ENCODE results near the gene GTSE1.

The GTSE1 gene

DNA sequence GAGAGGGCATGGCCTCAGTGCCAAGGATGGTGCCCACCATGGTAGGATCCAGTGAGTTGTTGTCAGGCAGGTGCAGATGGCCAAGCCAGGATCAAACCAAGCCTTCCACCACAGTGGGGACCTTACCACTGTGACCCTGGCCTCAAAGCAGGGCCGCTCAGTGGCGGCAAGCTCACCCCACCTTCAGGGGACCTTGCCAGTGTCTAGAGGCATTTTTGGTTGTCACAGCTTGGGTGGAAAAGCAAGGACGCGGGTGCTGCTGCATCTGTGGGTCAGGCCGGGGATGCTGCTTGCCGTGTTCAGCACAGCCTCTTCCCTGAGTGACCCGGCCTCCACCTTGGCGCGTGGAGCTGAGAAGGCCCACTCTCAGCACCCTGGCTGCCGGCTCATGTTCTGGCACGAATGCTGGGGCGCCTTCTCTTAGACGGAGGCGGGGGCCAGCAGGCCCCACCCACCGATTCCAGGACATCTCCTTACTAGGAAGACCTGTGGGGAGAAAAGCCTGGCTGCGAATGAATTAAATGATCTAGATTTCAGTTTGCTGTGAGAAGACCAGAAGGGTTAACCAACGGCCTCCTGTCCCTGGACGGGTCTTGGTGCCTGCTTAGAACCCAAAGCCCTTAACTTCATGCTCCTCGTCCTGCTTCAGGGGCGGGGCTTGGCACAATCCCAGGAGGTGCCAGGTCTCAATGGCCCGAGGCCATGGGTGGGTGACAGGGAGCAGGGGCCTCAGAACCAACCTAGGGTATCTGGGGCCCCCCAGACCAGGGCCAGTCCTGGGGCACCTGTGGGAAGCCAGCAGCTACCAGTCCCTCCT lies 57.7 kb downstream of the GTSE1 start:
- no peak for DNase-seq

DNA sequence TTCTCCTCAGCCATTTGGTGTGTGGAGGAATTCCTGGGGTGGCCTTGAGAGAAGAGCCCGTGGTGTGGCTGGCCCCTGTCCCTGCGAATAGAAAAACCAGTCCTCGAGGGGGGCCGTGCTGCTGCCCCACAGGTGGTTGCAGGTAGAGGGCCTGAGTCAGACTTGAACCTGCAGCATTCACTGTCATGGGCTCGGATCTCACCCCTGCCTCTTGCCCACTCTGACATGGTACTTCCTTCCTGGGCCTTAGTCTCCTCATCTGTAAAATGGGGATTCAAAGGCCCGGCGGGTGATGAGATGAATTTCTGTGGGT lies 58.3 kb downstream of the GTSE1 start:
- no peak for DNase-seq

DNA sequence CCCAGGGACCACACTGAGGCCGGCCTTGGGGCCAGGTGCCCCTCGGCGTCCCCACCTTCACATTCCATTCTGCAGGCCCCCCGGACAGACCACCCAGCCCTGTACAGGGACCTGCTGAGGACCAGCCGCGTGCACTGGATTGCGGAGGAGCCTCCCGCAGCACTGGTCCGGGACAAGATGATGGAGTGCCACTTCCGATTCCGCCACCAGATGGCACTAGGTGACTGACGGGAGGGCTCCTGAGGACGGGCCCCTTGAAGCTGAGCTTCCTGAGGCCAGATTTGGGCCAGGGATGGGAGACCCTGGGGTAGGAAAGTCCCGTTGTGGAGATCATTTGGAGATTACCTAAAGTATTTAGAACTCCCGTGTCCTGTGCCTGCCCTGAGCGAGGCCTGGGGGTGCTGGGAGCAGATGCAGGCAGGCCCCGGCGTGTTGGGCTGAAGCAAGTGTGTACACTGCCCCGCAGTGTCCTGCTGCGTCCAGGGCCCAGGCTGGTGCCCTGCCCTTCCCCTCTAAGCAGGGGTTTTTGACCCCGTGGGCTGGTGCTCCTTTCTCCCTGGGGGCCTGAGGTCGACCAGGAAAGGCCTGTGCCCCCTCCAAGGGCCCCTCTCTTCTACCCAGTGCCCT lies 58.8 kb downstream of the GTSE1 start:
- peak; percentile 55 for DNase-seq

DNA sequence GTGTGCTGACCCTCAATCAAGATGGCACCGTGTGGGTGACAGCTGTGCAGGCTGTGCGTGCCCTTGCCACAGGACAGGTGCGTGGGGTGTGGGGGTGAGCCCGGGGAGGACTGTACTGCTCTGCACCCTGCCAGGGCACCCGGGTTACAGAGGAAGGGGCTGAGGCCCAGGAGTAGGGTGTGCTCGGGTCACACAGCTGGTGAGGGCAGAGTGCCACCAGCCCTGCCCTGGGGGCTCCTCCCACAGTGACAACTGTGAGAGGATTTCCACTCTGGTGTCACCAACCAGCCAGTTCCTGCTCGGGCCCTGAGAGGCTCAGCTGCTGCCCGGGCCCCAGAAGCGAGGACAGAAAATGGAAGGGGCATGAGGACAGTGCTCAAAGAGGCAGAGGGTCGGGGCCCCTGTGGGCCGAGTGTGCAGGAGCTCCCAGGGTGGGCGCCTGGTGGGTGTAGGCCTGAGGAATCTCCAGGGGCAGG lies 59.4 kb downstream of the GTSE1 start:
- no peak for DNase-seq

DNA sequence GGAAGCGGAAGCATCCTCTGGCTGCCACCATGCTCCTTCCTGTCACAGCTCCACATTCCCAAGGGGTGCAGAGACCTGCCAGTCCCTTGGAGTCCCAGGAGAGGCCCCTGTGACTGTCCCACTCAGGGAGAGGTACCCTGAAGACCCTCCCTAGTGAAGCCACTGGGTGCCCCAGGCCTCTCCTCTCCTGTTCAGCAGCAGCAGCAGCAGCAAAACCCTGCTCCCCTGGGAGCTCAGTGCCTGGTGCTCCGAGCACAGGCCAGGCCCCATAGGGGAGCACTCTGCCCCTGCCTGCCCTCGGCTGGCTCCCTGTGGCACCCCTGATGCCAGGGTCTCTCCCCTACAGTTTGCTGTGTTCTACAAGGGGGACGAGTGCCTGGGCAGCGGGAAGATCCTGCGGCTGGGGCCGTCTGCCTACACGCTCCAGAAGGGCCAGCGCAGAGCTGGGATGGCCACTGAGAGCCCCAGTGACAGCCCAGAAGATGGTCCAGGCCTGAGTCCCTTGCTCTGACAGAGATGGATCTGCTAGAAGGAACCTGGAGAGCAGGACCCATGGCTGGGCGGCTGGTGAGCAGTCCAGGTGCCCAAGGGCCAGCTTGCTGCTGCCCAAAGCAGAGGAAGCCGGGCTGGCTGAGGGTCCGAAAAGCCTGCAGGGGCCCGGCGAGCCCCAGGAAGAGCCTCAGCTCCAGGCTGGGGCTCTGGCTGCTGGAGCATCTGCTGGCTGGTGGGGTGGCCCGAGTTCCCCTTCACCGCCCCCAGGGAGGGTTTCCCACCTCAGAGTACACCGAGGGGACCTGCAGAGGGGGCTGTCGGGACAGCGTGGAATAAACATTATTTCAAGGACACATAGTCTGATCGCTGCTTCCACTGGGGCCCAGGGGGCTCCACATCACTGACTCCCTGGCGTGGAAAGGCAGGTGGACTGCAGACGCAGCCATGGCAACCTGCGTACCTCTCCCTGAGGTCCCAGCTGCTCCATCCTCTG lies 60.1 kb downstream of the GTSE1 start:
- no peak for DNase-seq

DNA sequence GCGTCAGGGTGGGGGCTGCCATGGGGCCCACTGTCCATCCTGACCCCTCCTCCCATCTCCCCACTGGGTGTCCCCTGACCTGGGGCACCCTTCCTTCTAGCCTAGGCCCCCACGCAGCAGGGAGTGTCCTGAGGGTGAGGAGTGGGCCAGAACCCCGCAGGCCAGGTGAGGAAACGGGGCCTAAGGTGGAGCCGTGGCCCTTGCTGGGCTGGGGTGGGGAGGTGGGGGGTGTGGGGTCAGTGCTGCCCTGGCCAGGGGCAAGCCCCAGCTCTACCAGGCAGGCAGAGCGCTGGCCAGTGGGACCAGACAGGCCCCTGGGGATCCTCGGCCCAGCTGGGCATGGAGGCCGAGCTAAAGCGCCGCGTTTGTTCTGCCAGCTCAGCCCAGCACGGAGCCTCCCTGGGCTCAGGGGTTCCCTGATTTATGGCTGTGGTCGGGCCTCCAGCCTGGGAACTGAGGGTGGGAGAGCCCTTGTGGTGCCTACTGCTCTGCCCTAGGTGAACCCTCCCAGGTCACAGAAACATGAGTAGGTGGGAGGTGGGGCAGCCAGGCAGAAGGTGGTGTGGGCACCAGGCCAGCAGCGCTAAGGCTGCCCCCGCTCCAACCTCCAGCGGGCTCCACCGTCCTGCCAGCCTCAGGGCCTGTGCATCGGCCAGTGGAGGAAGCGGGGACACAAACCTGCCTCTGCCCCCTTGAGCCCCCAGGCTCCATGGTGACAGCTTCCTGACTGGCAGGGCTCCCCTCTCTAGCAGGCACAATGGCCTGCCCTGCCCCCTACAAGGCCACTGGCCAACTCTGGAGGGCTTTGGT lies 61.2 kb downstream of the GTSE1 start:
- DNase-seq, result no peak

DNA sequence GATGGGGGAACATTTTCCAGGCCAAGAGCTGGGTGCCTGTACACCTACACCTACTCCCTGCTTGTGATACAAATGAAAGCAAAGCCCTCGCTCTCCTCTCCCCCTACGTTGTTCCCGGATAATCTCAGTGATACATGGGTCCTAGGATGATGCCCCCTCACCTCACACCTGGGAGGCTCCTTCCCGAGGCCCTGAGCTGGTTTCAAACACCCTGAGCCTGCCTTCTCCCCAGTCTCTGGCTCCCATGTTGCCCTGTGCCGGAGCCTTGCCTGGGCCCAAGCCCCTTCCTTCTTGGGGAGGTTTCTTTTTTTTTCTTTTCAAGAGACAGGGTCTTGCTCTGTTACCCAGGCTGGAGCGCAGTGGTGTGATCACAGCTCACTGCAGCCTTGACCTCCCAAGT lies 62.1 kb downstream of the GTSE1 start:
- DNase-seq, result no peak

DNA sequence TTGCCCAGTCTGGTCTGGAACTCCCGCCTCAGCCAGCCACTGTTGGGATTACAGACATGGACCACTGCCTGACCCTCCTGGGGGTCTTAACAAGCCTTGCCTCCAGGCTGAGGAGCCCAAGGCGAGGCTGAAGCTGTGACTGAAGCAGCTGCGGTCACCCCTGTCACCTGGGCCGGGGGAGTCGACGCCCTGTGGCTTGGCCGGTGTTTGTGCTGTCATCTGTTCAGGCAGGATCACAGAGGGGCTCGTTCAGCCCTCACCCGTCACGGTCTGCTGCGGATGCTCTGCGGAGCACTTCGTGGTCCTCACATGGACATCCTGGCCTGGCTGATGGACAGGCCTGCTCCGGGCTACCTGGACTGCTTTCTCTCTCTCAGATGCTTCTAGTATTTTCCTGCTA lies 62.7 kb downstream of the GTSE1 start:
- DNase-seq, result no peak

DNA sequence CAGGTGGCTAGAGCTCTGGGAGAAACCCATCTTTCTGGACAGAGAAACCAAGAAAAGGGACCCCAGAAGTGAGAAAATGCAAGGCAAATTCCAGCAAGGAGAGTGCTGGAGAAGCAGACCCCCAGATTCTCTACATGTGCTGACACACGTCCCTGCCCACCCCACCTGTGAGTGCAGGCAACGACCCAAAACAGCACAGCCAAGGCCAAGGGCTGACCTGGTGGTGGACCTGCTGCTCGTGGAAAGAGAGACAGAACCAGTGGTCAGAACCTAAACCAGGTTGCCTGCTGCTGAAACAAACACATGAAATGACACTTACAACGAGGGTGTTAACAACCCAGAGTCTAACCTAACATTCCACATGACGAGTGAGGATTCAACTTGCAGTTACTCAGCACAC lies 63.4 kb downstream of the GTSE1 start:
- DNase-seq, result no peak

DNA sequence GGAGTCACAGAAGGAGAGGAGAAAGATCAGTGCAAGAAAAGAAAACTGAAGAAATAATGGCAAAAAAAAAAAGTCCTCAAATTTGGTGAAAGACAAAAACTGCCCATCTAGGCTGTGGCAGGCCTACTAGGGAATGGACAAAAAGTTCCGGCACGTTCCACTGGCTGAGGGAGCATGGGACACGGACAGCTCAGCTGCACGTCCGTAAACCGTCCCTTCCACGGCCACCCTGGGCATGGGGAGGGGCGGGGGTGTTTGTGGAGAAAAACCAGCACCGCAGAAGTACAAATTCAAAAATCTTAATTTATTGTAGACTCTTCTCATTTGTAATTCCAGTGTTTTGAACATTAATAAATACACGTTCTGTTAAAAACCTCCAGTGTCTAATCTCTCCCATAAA lies 64.2 kb downstream of the GTSE1 start:
- no peak for DNase-seq

DNA sequence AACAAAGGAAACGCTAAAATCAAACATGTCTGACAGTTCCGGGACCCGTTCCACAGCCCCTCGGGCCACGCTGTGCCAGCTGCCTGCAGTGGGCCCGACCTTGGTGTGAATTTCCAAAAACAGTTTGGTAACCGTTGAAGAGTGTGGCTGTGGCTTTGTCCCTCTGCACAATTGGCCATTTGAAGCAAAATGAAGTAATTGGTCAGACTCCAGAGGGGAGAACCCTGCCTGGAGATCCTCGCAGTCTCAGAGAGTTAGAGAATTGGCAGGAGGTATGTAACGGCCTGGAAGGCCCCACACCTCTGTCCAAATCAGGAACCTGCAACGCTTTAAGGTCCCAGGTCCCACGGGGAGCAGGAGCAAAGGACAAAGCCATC lies 65.1 kb downstream of the GTSE1 start:
- no peak for DNase-seq

DNA sequence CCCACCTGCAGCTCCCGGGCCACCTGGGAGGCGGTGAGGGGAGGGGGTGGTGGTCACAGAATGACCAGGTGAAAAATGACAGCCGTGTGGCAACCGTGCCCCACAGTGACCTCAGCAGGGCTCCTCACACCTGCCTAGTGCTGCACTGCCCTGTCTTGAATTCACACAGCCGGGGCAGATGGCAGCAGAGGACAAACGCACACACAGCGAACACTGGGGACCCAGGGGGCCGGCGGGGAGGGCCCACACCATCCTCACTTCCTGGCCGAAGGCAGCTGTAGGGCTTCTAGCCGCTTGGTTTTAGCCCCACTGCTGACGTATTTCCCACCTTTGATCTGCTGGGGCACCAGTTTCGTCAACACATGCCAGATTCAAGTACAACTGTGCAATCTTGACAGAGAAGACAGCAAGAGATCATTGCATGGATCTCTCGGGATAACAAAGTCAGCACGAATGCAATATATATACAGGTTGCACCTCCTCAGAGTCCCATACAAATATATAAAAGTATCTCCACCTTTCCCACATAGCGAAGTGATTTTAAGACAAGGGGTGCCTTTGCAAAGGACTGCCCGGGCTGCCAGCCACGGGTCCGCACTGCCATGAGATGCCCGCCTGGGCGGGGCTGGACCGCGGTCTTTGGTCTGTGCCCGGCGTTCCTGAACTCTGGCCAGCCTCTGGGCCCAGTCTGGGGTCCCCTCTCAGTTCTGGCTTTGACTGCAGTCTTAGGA lies 65.7 kb downstream of the GTSE1 start:
- no peak for DNase-seq

DNA sequence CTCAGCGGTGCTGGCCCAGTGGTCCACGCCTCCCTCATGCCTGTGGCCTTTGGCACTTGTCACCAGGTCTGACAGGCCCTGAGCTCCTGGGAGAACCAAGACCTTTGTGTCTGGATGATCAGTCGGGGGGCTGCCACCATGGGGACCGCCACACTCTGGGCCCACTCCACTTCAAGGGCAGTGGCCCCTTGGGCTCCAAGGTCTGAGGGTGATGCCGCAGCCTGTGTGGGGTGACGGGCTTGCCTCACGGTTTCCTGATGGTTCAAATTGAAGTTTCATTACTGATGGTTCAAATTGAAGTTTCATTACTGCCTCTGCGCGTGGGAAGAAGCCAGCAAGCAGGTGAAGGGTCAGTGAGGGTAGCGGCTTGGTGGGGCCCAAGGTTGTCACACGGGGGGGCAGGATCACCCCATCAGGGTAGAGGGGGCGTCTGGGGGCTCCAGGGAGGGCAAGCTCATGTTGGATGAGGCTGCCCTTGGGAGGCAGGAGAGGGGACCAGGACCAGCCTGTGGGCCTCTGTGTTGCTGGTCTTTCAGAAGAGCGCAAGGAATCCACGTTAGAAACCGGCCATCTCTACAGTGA lies 66.4 kb downstream of the GTSE1 start:
- no peak for DNase-seq

DNA sequence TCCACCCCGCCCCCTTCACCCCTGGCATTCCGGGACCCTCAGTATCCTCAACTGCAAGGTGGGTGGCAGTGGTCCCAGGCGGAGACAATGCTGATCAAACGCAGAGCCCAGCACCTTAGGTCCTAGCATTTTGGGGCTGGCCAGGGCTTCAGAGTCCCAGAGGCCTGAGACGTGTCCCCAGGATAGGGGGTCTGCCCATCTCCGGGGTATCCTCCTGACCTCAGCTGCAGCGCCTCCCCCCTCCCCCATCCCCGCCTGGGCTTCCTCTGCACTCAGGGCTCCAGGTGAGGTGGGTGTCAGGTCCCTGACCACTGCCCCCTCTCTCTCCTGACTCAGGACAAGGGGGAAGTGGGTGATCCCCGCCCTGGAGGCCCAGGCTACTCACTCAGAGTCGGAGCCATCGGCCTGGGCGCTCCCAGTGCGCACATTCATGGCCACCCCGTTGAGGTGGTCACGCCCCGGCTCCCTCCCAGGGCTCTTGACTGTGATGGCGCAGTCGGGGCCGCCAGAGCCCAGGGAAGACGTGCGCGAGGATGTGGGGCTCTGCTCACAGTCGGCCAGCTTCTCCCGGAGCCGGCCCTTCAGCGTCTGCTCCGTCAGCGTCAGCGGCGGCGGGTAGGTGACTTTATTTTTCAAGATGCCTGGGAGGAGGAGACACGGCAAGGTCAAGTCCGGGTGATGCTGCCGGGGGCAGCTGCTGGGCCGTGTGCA lies 67.1 kb downstream of the GTSE1 start:
- no peak for DNase-seq

DNA sequence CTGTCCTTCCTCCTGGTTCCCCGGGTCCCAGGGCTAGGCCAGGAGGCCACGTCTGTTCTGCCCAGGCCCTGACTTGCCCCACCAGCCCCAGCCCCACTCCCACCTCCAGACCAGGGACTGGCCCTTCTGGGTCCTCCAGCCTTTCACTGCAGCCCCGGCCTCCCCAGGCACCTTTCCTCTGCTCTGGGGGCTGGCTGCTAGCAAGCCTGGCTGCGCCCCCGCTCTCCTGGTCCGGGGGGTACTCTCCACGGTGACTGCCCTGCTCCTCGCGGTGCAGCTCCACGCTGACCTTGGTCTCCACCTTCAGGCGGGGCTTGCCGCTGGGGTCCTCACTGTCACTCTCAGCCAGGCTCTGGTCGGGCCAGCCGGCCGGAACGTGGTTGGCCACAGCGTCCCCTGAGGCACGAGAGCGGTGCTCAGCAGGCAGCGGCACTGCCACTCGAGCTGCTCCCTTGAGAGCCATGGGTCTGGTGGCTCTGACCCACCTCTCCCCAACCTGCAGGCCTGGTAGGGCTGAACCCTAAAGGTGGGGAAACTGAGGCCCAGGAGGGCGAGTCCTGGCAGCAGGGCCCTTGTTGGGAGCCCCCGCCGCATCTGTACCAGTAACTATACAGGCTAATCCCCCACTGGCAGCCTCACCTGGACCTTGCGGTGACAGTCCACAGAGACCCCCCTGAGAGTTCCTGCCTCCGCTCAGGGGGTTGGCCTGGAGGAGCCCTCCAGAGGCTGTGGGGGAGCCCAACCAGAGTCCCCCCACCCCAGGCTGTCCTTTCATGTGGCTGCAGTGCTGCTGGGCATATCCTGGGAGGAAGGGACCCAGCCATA lies 67.9 kb downstream of the GTSE1 start:
- DNase-seq, result no peak

DNA sequence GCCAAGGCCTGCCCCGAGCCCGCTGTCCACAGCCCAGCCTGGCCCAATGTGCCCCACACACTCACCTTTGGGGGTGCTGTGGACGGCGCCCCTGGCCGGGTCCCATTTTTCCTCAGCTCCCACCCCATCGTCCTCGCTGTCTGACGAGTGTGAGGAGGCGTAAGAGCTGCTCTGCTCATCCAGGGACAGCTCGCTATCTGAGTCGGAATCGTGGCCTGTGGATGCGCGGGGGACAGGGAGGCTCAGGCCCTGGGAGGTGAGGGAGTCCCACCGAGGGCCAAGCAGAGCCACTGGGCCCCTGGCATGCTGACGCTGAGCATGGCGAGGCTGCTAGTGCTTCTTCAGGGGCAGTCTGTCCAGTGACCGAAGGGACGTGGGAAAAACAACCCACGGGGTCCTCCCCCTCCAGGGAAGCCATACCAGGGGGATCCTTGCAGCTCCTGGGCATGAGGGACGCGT lies 68.5 kb downstream of the GTSE1 start:
- no peak for DNase-seq

DNA sequence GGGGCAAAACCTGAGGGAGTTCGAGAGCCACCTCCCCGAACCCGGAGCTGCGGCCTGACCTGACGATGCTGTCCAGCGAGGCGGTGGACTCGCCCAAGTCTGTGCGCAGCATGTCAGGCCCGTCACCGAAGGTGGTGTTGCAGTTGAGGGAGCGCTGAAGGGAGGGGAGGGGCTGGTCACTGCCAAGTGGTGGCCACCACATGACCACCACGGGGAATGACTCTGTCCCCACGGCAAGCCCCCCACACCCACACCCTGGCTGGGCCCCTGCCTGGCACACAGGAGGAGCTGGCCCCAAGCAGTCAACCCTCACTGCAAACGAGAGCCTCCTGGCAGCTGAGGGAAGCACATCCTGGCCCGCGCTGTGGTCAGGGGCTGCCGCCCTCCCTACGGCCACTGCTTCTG lies 69.7 kb downstream of the GTSE1 start:
- no peak for DNase-seq

DNA sequence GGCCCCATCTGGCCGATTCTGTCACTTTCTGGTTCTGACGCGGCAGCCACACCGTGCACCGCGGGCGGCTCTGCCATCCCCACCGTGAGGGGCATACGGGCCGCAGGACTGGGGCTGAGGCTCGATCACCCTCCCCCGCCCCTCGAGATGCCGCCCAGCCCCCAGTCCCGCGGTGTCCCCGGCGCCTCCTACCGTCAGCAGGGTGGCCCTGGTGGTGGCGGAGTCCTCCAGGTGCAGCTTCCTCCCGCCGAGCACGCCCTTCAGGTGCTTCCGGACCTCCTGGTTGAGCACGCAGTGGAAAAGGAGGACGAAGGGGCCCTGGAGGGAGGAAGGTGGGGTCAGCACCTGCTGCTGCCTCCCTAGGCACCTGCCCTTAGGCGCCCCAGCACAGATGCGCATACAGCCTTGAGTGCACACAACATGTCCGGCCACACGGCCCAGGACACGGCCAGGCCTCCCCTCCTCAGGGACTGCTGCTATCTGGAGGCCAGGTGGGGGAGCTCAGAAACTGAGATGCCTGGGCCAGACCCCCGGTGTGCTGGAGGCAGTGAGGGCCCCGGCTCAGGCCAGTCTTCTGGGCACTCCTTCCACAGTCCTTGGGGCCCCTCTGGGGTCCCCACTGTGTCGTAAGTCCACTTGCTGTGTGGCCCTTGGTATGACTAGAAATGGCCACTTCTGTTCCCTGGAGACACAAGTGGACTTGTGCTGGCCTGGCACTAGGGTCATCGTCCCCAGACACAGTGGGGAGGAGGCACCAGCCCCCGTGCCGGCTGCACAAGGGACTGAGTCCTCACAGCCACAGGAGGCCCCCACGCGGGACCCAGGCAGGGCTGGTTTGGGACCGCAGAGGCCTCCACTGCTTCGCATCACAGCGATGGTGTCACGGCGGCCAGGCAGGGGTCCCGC lies 70.4 kb downstream of the GTSE1 start:
- no peak for DNase-seq

DNA sequence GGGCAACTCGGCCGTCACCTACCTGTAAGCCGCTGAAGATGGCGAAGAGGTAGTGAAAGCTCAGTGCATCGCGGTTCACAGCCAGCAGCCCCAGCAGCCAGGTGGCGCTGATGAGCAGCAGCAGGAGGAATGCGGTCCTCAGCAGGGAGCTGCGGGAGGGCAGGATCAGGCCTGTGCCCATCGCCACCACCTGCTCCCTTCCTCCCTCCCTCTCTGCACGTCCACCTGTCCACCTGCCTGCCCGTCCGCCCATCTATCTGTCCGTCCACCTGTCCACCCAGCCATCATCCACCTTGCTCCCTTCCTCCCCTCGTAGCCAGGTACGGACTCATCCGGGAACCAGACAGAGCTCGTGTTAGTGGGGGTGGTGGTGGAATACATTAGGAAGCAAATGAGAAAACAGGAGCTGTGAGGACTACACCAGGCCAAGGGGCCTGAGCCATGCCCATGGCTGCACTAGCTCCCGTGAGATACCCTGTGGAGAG lies 71.1 kb downstream of the GTSE1 start:
- DNase-seq, result peak; percentile 73
